ENCODE measurements around the gene PSMB7. TPM values are rescaled to one million over a fixed set of nuclear protein-coding genes. Genes with fewer than 3 reads are reported as not detected.

PSMB7 gene
- total and polyA plus RNA-seq, 2 of the 8 experiments (the other 6 are each of a cell fraction or from before 2014, with no cell fraction given) = 222 to 357 TPM

DNA sequence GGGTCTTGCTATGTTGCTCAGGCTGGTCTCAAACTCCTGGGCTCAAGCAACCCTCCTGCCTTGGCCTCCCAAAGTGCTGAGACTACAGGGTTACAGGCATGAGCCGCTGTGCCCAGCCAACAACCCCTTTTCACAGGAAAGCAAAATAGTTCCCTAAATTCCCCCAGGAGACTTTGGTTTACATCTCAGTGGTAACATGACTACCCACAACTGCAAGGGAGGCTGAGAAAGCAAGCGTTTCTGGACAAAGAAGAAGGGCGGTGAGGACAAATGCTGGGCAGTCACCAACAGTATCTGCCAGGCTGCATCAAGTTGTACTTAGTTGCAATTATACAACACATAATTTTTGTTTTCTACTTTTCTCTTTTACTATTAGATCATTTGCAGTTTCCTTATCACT, 27.6 kb upstream of the PSMB7 start:
- TF ChIP-seq CTBP2 (IDR thresholded peaks at IDR 0.05; ENCODE audit: borderline replicate concordance, insufficient read depth, insufficient read length, low read length) = no peak
- no peak for TF ChIP-seq SAP30 (IDR thresholded peaks at IDR 0.05; ENCODE audit: insufficient read depth, insufficient replicate concordance, low read length)
- TF ChIP-seq EZH2 (IDR thresholded peaks at IDR 0.05; ENCODE audit: low read depth, low read length, severe bottlenecking) = no peak
- TF ChIP-seq, protein P1, sequence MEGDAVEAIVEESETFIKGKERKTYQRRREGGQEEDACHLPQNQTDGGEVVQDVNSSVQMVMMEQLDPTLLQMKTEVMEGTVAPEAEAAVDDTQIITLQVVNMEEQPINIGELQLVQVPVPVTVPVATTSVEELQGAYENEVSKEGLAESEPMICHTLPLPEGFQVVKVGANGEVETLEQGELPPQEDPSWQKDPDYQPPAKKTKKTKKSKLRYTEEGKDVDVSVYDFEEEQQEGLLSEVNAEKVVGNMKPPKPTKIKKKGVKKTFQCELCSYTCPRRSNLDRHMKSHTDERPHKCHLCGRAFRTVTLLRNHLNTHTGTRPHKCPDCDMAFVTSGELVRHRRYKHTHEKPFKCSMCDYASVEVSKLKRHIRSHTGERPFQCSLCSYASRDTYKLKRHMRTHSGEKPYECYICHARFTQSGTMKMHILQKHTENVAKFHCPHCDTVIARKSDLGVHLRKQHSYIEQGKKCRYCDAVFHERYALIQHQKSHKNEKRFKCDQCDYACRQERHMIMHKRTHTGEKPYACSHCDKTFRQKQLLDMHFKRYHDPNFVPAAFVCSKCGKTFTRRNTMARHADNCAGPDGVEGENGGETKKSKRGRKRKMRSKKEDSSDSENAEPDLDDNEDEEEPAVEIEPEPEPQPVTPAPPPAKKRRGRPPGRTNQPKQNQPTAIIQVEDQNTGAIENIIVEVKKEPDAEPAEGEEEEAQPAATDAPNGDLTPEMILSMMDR (IDR thresholded peaks at IDR 0.05; ENCODE audit: control extremely low read depth in 1 of 3, insufficient read depth in 1 of 3, low read depth in 1 of 3, low read length in 3 of 3) = no peak
- no peak overlapping the region for H2BK5ac ChIP-seq (ENCODE audit: low read depth, low read length)
- no peak overlapping the region for H2BK12ac ChIP-seq (ENCODE audit: low read depth, low read length)
- no peak overlapping the region for H4K8ac ChIP-seq (ENCODE audit: extremely low read depth, insufficient read depth, low read length)
- no peak overlapping the region for H3K4ac ChIP-seq (replicated peaks; ENCODE audit: insufficient read length, low read depth, low read length)
- no peak overlapping the region for H2BK120ac ChIP-seq (replicated peaks; ENCODE audit: low read depth, low read length)
- H3K23me2 ChIP-seq (ENCODE audit: low read depth, low read length) = no peaks in the 10 kb centered on the region
- FAIRE-seq (no peak), DNase-seq (ENCODE audit: low read depth in 1 of 2, low spot score in 2 of 2) (no peak)
- CTCF ChIA-PET (ENCODE audit: partially characterized antibody) = interaction anchor here (0.9 to 9.8 kb wide), 4 partner anchors 13 to 90 kb away, joined by 3 to 87 read pairs (median 4); partner anchors contain the start of gene PSMB7
- H3K4me3 ChIP-seq (ENCODE audit: extremely low read depth in 1 of 4, insufficient read depth in 2 of 4, low read depth in 3 of 4, low read length in 4 of 4) = no peak overlapping the region
- POLR2A ChIA-PET (ENCODE audit: partially characterized antibody) = no interaction called here
- H3K79me1 ChIP-seq (ENCODE audit: low read depth, low read length) = no peaks in the 10 kb centered on the region
- peaks cover 0 to 4% (median 0%) of the 10 kb centered on the region in 4 experiments; a peak in 1 of 7 replicates for H3K4me1 ChIP-seq (replicated peaks in 1 of 4; ENCODE audit: control insufficient read depth in 3 of 4, insufficient read depth in 4 of 4, low read length in 3 of 4)
- H3K9me3 ChIP-seq (ENCODE audit: insufficient read depth in 2 of 2, low read depth in 1 of 2, low read length in 1 of 2) = no peaks in the 10 kb centered on the region
- no peak overlapping the region for H3K4me2 ChIP-seq (ENCODE audit: insufficient read depth in 1 of 2, low read depth in 2 of 2, low read length in 2 of 2)
- no peaks in the 10 kb centered on the region; a peak in 1 of 7 replicates for H3K27me3 ChIP-seq (replicated peaks in 1 of 4; ENCODE audit: control insufficient read depth in 3 of 4, extremely low read depth in 1 of 4, insufficient read depth in 3 of 4, low read length in 3 of 4)
- H3K14ac ChIP-seq (ENCODE audit: insufficient read length) = no peak overlapping the region
- H4K20me1 ChIP-seq (replicated peaks in 1 of 2; ENCODE audit: control insufficient read depth in 1 of 2, insufficient read depth in 2 of 2, low read length in 2 of 2) = no peaks in the 10 kb centered on the region
- no peak overlapping the region for H4K91ac ChIP-seq (replicated peaks; ENCODE audit: insufficient read length, low read length)
- no peak overlapping the region for H2BK15ac ChIP-seq (ENCODE audit: low read length)
- H3K27ac ChIP-seq (ENCODE audit: low read depth, low read length) = no peak overlapping the region
- 92% methylated on average over 3 of the region's 3 CpGs; no CpG with 5 or more reads in 1 of the 2 experiments for WGBS, 2 experiments (ENCODE audit: extremely low coverage in 1 of 2, insufficient coverage in 1 of 2, insufficient read length in 1 of 2, insufficient replicate concordance in 2 of 2, low coverage in 1 of 2, low lambda C conversion rate in 2 of 2, missing lambda C conversion rate in 1 of 2)
- H2AFZ ChIP-seq (ENCODE audit: low read length) = no peak overlapping the region
- no peaks in the 10 kb centered on the region for H3K36me3 ChIP-seq (ENCODE audit: control insufficient read depth in 2 of 4, insufficient read depth in 4 of 4, low read length in 3 of 4)
- H3K18ac ChIP-seq (ENCODE audit: extremely low read depth, low read length) = no peak overlapping the region
- H2AK5ac ChIP-seq (ENCODE audit: low read depth, low read length) = no peak overlapping the region
- H3K56ac ChIP-seq (replicated peaks; ENCODE audit: insufficient read length, low read depth, low read length) = no peak overlapping the region
- no peak overlapping the region for H3K9ac ChIP-seq (replicated peaks in 1 of 4; ENCODE audit: extremely low read depth in 1 of 4, low read depth in 3 of 4, low read length in 3 of 4)
- H3K23ac ChIP-seq (ENCODE audit: insufficient read length) = no peak overlapping the region
- no peaks in the 10 kb centered on the region for H3K79me2 ChIP-seq (ENCODE audit: control insufficient read depth in 1 of 2, insufficient read depth in 2 of 2, low read length in 2 of 2)
- H4K5ac ChIP-seq (ENCODE audit: insufficient read length, low read depth, low read length) = no peak overlapping the region
- H2BK20ac ChIP-seq (ENCODE audit: low read length) = no peak overlapping the region

All from H1 (cell line).